Vagina (tissue), 2 donors: ENCODE results near the gene ADAMTSL1.

Experiments
- POLR2A ChIP-seq, 2 donors: fragments of 450-650 bp; IDR thresholded peaks; one replicate each; pipeline ENCODE4 v1.6.1; 2017; ENCODE audit warnings: antibody characterized with exemption in 2 of 2, mild to moderate bottlenecking in 2 of 2, moderate library complexity in 2 of 2
- POLR2AphosphoS5 ChIP-seq, 2 donors: sonication (generic); formaldehyde crosslinking; IDR thresholded peaks; one replicate each; pipeline ENCODE4 v1.9.0; 2017; ENCODE audit warnings: antibody characterized with exemption in 2 of 2, mild to moderate bottlenecking in 2 of 2, low read depth in 1 of 2; ENCODE audit not compliant: insufficient read depth in 1 of 2
- TF ChIP-seq, protein P1 (sequence below), 3 experiments: fragments of 450-650 bp in 2 of 3; fragments of 200-600 bp in 1 of 3; sonication (generic) in 1 of 3; IDR thresholded peaks; one replicate each; pipeline ENCODE4 v1.5.1; 2017 to 2019; ENCODE audit warnings: antibody characterized with exemption in 3 of 3, mild to moderate bottlenecking in 2 of 3, moderate library complexity in 2 of 3

DNA sequence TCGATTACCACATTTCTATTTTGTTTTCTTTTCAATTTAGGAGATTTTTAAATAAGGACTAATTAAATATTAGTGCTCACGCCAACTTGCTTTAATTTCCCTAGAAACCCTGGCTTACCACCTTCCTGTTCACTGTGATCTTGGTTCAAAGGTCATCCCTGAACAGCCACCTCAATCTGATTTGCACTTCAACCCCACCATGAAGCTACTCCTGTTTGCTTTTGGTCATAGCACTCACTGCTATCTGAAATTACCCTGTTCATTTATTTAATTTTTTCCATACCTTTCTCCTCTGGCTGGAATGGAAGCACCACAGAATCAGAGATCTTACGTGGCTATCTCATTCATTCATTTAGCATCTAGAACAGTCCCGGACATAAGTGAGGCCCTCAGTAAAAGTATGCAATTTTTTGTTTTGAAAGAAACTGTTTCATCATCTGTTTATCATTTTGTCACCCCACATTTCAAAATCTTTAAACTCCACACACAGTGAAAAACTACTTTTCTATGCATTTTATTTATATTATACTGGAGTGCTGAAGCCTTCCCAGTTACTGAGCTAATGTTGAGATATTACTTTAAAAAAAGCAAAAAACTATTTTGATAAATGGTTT, 17.2 kb upstream of the ADAMTSL1 start:
- TF ChIP-seq, protein P1, sequence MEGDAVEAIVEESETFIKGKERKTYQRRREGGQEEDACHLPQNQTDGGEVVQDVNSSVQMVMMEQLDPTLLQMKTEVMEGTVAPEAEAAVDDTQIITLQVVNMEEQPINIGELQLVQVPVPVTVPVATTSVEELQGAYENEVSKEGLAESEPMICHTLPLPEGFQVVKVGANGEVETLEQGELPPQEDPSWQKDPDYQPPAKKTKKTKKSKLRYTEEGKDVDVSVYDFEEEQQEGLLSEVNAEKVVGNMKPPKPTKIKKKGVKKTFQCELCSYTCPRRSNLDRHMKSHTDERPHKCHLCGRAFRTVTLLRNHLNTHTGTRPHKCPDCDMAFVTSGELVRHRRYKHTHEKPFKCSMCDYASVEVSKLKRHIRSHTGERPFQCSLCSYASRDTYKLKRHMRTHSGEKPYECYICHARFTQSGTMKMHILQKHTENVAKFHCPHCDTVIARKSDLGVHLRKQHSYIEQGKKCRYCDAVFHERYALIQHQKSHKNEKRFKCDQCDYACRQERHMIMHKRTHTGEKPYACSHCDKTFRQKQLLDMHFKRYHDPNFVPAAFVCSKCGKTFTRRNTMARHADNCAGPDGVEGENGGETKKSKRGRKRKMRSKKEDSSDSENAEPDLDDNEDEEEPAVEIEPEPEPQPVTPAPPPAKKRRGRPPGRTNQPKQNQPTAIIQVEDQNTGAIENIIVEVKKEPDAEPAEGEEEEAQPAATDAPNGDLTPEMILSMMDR (IDR thresholded peaks at IDR 0.05), result no peak
- TF ChIP-seq POLR2A (IDR thresholded peaks at IDR 0.05) (no peak), POLR2AphosphoS5 (IDR thresholded peaks at IDR 0.05; ENCODE audit: insufficient read depth in 1 of 2, low read depth in 1 of 2) (no peak)
